ENCODE data around the gene AGER. TPM values are rescaled to one million over a fixed set of nuclear protein-coding genes. Genes with fewer than 3 reads are reported as not detected.

The AGER gene
- total and polyA plus RNA-seq, 2 donors (not counting 1 experiment from before 2014, with no cell fraction given) = 29.9 to 38.8 TPM

DNA sequence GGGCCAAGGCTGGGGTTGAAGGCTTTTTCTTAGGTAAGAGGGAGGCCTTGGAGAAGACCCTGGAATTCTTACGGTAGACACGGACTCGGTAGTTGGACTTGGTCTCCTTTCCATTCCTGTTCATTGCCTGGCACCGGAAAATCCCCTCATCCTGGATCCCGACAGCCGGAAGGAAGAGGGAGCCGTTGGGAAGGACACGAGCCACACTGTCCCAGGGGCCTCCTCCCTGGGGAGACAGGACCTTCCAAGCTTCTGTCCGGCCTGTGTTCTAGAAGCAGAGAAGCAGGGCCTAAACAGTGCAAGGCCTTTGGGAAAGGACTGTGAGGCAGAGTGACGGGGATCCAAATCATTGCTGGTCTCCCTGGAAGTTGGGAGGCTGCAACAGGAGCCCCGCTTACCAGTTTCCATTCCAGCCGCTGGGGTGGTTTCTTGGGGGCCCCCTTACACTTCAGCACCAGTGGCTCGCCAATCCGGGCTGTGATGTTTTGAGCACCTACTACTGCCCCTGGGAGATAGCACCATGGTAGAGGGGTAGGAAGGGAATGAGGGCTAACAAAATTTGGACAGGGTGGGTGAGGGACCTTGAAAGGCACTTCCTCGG is 470 bp downstream of the AGER start:
- Histone ChIP-seq H3K4me1 (ENCODE audit: control insufficient read depth in 2 of 2, insufficient read depth in 2 of 2, low read length in 2 of 2) (peaks cover 27 to 32% of the 10 kb centered on the region in 2 donors), H4K20me1 (ENCODE audit: control insufficient read depth, insufficient read depth, low read length, poor library complexity, severe bottlenecking) (no peaks in the 10 kb centered on the region), H3K27ac (ENCODE audit: low read length in 2 of 2) (no peak overlapping the region), H3K4me3 (ENCODE audit: control extremely low read depth in 1 of 5, extremely low read depth in 1 of 5, insufficient read depth in 1 of 5, low read depth in 2 of 5, low read length in 4 of 5) (no peak overlapping the region), H2AFZ (ENCODE audit: insufficient read depth, low read depth, low read length, poor library complexity, severe bottlenecking) (no peak overlapping the region), H3K9me3 (ENCODE audit: control extremely low read depth in 1 of 3, control insufficient read depth in 2 of 3, insufficient read depth in 1 of 3, low read length in 2 of 3) (no peaks in the 10 kb centered on the region), H3K36me3 (replicated peaks in 1 of 2; ENCODE audit: control extremely low read depth in 1 of 2, control insufficient read depth in 1 of 2, extremely low read depth in 1 of 2, insufficient read depth in 2 of 2, low read length in 1 of 2) (peaks cover 0 to 64% of the 10 kb centered on the region in 2 experiments), H3K4me2 (replicated peaks; ENCODE audit: low read depth, low read length, poor library complexity, severe bottlenecking) (no peak overlapping the region), H3K79me2 (ENCODE audit: control insufficient read depth, insufficient read depth, low read length) (peaks cover 39% of the 10 kb centered on the region), H3K27me3 (replicated peaks in 1 of 4; ENCODE audit: control extremely low read depth in 1 of 4, control insufficient read depth in 3 of 4, insufficient read depth in 4 of 4, low read length in 3 of 4) (no peaks in the 10 kb centered on the region), H3K9ac (ENCODE audit: low read length) (no peak overlapping the region)
- DNase-seq (peak; percentile 12), ATAC-seq (ENCODE audit: low read depth) (no peak)
- Mint-ChIP-seq H3K4me3 (no peak overlapping the region), H3K4me1 (peaks cover 51% of the 10 kb centered on the region), H3K27ac (no peak overlapping the region), H3K27me3 (no peaks in the 10 kb centered on the region), H3K9me3 (ENCODE audit: insufficient read depth) (no peaks in the 10 kb centered on the region)
- CTCF ChIA-PET = no interaction called here
- POLR2A ChIA-PET = no interaction called here
- TF ChIP-seq, protein P1, sequence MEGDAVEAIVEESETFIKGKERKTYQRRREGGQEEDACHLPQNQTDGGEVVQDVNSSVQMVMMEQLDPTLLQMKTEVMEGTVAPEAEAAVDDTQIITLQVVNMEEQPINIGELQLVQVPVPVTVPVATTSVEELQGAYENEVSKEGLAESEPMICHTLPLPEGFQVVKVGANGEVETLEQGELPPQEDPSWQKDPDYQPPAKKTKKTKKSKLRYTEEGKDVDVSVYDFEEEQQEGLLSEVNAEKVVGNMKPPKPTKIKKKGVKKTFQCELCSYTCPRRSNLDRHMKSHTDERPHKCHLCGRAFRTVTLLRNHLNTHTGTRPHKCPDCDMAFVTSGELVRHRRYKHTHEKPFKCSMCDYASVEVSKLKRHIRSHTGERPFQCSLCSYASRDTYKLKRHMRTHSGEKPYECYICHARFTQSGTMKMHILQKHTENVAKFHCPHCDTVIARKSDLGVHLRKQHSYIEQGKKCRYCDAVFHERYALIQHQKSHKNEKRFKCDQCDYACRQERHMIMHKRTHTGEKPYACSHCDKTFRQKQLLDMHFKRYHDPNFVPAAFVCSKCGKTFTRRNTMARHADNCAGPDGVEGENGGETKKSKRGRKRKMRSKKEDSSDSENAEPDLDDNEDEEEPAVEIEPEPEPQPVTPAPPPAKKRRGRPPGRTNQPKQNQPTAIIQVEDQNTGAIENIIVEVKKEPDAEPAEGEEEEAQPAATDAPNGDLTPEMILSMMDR (IDR thresholded peaks at IDR 0.05) = no peak
- no peak for TF ChIP-seq EZH2 (IDR thresholded peaks at IDR 0.05; ENCODE audit: borderline replicate concordance, insufficient read depth, low read depth, low read length, poor library complexity, severe bottlenecking)
- intact Hi-C loops (cut with micrococcal nuclease) = no loop called here
- 95% methylated on average over 15 of the region's 15 CpGs for WGBS (ENCODE audit: insufficient coverage)

DNA sequence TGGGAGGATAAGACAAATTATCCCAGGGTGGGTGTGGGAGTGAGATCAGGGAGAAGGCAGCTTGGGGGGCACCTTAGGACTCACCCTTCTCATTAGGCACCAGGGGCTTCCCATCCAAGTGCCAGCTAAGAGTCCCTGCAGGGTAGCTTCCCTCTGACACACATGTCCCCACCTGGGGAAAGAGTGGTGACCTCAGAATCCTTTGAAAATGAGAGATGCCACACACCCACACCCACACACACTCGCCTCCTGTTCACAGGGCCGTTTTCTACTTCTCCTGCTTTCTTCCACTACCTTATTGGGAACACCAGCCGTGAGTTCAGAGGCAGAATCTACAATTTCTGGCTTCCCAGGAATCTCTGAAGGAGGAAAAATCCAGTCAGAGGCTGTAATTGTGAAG is 1.0 kb downstream of the AGER start:
- DNase-seq (peak; percentile 7), ATAC-seq (ENCODE audit: low read depth) (no peak)
- 89% methylated on average over 3 of the region's 3 CpGs for WGBS (ENCODE audit: insufficient coverage)
- TF ChIP-seq, protein P1 (IDR thresholded peaks at IDR 0.05) = no peak
- TF ChIP-seq EZH2 (IDR thresholded peaks at IDR 0.05; ENCODE audit: borderline replicate concordance, insufficient read depth, low read depth, low read length, poor library complexity, severe bottlenecking) = no peak
- no peaks in the 10 kb centered on the region for H3K9me3 ChIP-seq (ENCODE audit: control extremely low read depth in 1 of 3, control insufficient read depth in 2 of 3, insufficient read depth in 1 of 3, low read length in 2 of 3)
- H4K20me1 ChIP-seq (ENCODE audit: control insufficient read depth, insufficient read depth, low read length, poor library complexity, severe bottlenecking) = no peaks in the 10 kb centered on the region
- no peak overlapping the region for H3K27ac ChIP-seq (ENCODE audit: low read length in 2 of 2)
- H3K4me1 ChIP-seq (ENCODE audit: control insufficient read depth in 2 of 2, insufficient read depth in 2 of 2, low read length in 2 of 2) = peaks cover 22 to 27% of the 10 kb centered on the region in 2 donors
- H3K4me1 Mint-ChIP-seq = peaks cover 52% of the 10 kb centered on the region
- H3K9me3 Mint-ChIP-seq (ENCODE audit: insufficient read depth) = no peaks in the 10 kb centered on the region
- H3K27me3 Mint-ChIP-seq = no peaks in the 10 kb centered on the region
- intact Hi-C loops (cut with micrococcal nuclease) = no loop called here
- ChIA-PET CTCF (interaction anchor here (1.0 kb wide), 1 partner anchor 12 kb away, joined by 3 read pairs; no protein-coding TSS in a partner anchor), POLR2A (no interaction called here)
- H3K36me3 ChIP-seq (replicated peaks in 1 of 2; ENCODE audit: control extremely low read depth in 1 of 2, control insufficient read depth in 1 of 2, extremely low read depth in 1 of 2, insufficient read depth in 2 of 2, low read length in 1 of 2) = peaks cover 0 to 62% of the 10 kb centered on the region in 2 experiments
- H3K79me2 ChIP-seq (ENCODE audit: control insufficient read depth, insufficient read depth, low read length) = peaks cover 36% of the 10 kb centered on the region
- H3K27me3 ChIP-seq (replicated peaks in 1 of 4; ENCODE audit: control extremely low read depth in 1 of 4, control insufficient read depth in 3 of 4, insufficient read depth in 4 of 4, low read length in 3 of 4) = no peaks in the 10 kb centered on the region
- no peak overlapping the region for H3K4me3 Mint-ChIP-seq
- no peak overlapping the region for H3K9ac ChIP-seq (ENCODE audit: low read length)
- no peak overlapping the region for H3K4me2 ChIP-seq (replicated peaks; ENCODE audit: low read depth, low read length, poor library complexity, severe bottlenecking)
- no peak overlapping the region for H2AFZ ChIP-seq (ENCODE audit: insufficient read depth, low read depth, low read length, poor library complexity, severe bottlenecking)
- H3K27ac Mint-ChIP-seq = no peak overlapping the region
- no peak overlapping the region for H3K4me3 ChIP-seq (ENCODE audit: control extremely low read depth in 1 of 5, extremely low read depth in 1 of 5, insufficient read depth in 1 of 5, low read depth in 2 of 5, low read length in 4 of 5)
